ENCODE measurements around the gene MRPS24. TPM values are rescaled to one million over a fixed set of nuclear protein-coding genes. Genes with fewer than 3 reads are reported as not detected.

The MRPS24 gene
- total and polyA plus RNA-seq, 2 donors (not counting 3 experiments of a cell fraction or from before 2014, with no cell fraction given), result 105 to 279 TPM

GRCh38 chr7:43868181-43868580 is 1.1 kb downstream of the MRPS24 start:
- H4K20me1 ChIP-seq (replicated peaks; ENCODE audit: control insufficient read depth, extremely low read depth, insufficient read depth, low read length), result no peaks in the 10 kb centered on the region
- H2AFZ ChIP-seq (ENCODE audit: low read depth, low read length), result no peak overlapping the region
- H3K36me3 ChIP-seq (ENCODE audit: control insufficient read depth in 2 of 2, extremely low read depth in 1 of 2, insufficient read depth in 2 of 2, low read length in 2 of 2), result peaks cover 3 to 9% of the 10 kb centered on the region in 2 experiments
- no peak overlapping the region for H3K27ac ChIP-seq (ENCODE audit: insufficient read depth, low read depth, low read length)
- no TSS peak for BruUV-seq (replicated peaks)
- peak overlapping the region in 1 of 3 experiments; percentile 66 for H3K4me3 ChIP-seq (replicated peaks in 1 of 3; ENCODE audit: insufficient read depth in 1 of 3, low read depth in 1 of 3, low read length in 3 of 3)
- no peaks in the 10 kb centered on the region for H3K9me3 ChIP-seq (replicated peaks; ENCODE audit: control insufficient read depth, insufficient read depth, low read length)
- dilution Hi-C loops (cut with MboI; ENCODE audit: extremely low pct_ligation_motif_present, low sequenced_read_pairs) (no loop called here), intact Hi-C loops (cut with micrococcal nuclease) (loop anchor here (2.0 kb wide), 1 partner anchor 39 kb away; the partner anchor contains the start of gene URGCP)
- H3K9ac ChIP-seq (replicated peaks; ENCODE audit: extremely low read depth, insufficient read depth, low read length), result no peak overlapping the region
- no peaks in the 10 kb centered on the region for H3K79me2 ChIP-seq (ENCODE audit: control insufficient read depth, insufficient read depth, low read length)
- TF ChIP-seq EZH2 (IDR thresholded peaks at IDR 0.05; ENCODE audit: borderline replicate concordance, low read depth, low read length, severe bottlenecking), result no peak
- peaks cover 0 to 2% of the 10 kb centered on the region in 2 experiments for H3K27me3 ChIP-seq (ENCODE audit: control insufficient read depth in 2 of 2, insufficient read depth in 2 of 2, low read length in 2 of 2)
- no peaks in the 10 kb centered on the region for H3K9me1 ChIP-seq (replicated peaks; ENCODE audit: control insufficient read depth, extremely low read depth, insufficient read depth, low read length)
- FAIRE-seq, result no peak
- POLR2A ChIA-PET, result no interaction called here
- DNase-seq (ENCODE audit: low read depth, low spot score), result no peak
- CTCF ChIA-PET, result no interaction called here
- H3K4me2 ChIP-seq (ENCODE audit: insufficient read depth, low read length), result peak overlapping the region; percentile 73
- H3K4me1 ChIP-seq (ENCODE audit: control insufficient read depth, extremely low read depth, insufficient read depth, low read length), result peaks cover 11% of the 10 kb centered on the region

- intact Hi-C loops (cut with micrococcal nuclease), result no loop called here
- FAIRE-seq, result no peak
- no peak for TF ChIP-seq FOS (IDR thresholded peaks at IDR 0.05; ENCODE audit: borderline replicate concordance, insufficient read depth, low read length)
- TF ChIP-seq CTCF (IDR thresholded peaks at IDR 0.05; ENCODE audit: extremely low read depth in 1 of 2, insufficient read depth in 1 of 2, low read depth in 1 of 2, low read length in 2 of 2), result no peak
- TF ChIP-seq EZH2 (IDR thresholded peaks at IDR 0.05; ENCODE audit: borderline replicate concordance, low read depth, low read length, severe bottlenecking), result no peak
- TF ChIP-seq JUN (IDR thresholded peaks at IDR 0.05; ENCODE audit: borderline replicate concordance, insufficient read depth, insufficient read length, low read depth), result no peak
- no peak for TF ChIP-seq POLR2A (IDR thresholded peaks at IDR 0.05; ENCODE audit: low read depth, low read length)
- TF ChIP-seq, protein P1, sequence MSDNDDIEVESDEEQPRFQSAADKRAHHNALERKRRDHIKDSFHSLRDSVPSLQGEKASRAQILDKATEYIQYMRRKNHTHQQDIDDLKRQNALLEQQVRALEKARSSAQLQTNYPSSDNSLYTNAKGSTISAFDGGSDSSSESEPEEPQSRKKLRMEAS (IDR thresholded peaks at IDR 0.05; ENCODE audit: insufficient read depth, insufficient read length), result no peak
- no peak for TF ChIP-seq GATA2 (IDR thresholded peaks at IDR 0.05; ENCODE audit: insufficient read depth, insufficient read length, low read depth, low read length)
- TF ChIP-seq MYC (IDR thresholded peaks at IDR 0.05; ENCODE audit: low read depth, low read length), result no peak
- TF ChIP-seq POLR2AphosphoS5 (IDR thresholded peaks at IDR 0.05; ENCODE audit: insufficient read depth, low read depth, low read length), result no peak
- dilution Hi-C loops (cut with MboI; ENCODE audit: extremely low pct_ligation_motif_present, low sequenced_read_pairs), result no loop called here
- H3K4me3 ChIP-seq (replicated peaks in 1 of 3; ENCODE audit: insufficient read depth in 1 of 3, low read depth in 1 of 3, low read length in 3 of 3), result no peak overlapping the region
- no peak overlapping the region for H3K27ac ChIP-seq (ENCODE audit: insufficient read depth, low read depth, low read length)
- no peaks in the 10 kb centered on the region for H3K9me1 ChIP-seq (replicated peaks; ENCODE audit: control insufficient read depth, extremely low read depth, insufficient read depth, low read length)
- peaks cover 11% of the 10 kb centered on the region for H3K4me1 ChIP-seq (ENCODE audit: control insufficient read depth, extremely low read depth, insufficient read depth, low read length)
- no peak overlapping the region for H2AFZ ChIP-seq (ENCODE audit: low read depth, low read length)
- no peaks in the 10 kb centered on the region for H3K79me2 ChIP-seq (ENCODE audit: control insufficient read depth, insufficient read depth, low read length)
- no TSS peak for BruUV-seq (replicated peaks)
- H4K20me1 ChIP-seq (replicated peaks; ENCODE audit: control insufficient read depth, extremely low read depth, insufficient read depth, low read length), result no peaks in the 10 kb centered on the region
- no peak overlapping the region for H3K9ac ChIP-seq (replicated peaks; ENCODE audit: extremely low read depth, insufficient read depth, low read length)
- peaks cover 3 to 9% of the 10 kb centered on the region in 2 experiments for H3K36me3 ChIP-seq (ENCODE audit: control insufficient read depth in 2 of 2, extremely low read depth in 1 of 2, insufficient read depth in 2 of 2, low read length in 2 of 2)
- ChIA-PET POLR2A (interaction anchor here (0.7 kb wide), 1 partner anchor 44 kb away, joined by 3 read pairs; no protein-coding TSS in a partner anchor), CTCF (no interaction called here)
- H3K4me2 ChIP-seq (ENCODE audit: insufficient read depth, low read length), result no peak overlapping the region
- peaks cover 2 to 4% of the 10 kb centered on the region in 2 experiments for H3K27me3 ChIP-seq (ENCODE audit: control insufficient read depth in 2 of 2, insufficient read depth in 2 of 2, low read length in 2 of 2)
- H3K9me3 ChIP-seq (replicated peaks; ENCODE audit: control insufficient read depth, insufficient read depth, low read length), result no peaks in the 10 kb centered on the region
- DNase-seq (ENCODE audit: low read depth, low spot score), result no peak
These were observed 4.0 kb downstream of the MRPS24 start for GRCh38 chr7:43865277-43865676.
